Stimulated activated CD8-positive, alpha-beta memory T cell treated with anti-CD3 and anti-CD28 coated beads, Interleukin-7, amount 100 ng/mL, for 24 hours (primary cell): ENCODE measurements around the gene TBXT.
"Not testable (repeated sequence)": the region's sequence is repeated elsewhere in the genome, so short reads cannot be mapped to it uniquely, and the experiment has no call there.

ENCODE experiments used
- DNase-seq: peaks from one replicate; pipeline ENCODE4 v3.0.0-alpha.2; 2020; ENCODE audit warnings: low read depth

The TBXT gene

DNA sequence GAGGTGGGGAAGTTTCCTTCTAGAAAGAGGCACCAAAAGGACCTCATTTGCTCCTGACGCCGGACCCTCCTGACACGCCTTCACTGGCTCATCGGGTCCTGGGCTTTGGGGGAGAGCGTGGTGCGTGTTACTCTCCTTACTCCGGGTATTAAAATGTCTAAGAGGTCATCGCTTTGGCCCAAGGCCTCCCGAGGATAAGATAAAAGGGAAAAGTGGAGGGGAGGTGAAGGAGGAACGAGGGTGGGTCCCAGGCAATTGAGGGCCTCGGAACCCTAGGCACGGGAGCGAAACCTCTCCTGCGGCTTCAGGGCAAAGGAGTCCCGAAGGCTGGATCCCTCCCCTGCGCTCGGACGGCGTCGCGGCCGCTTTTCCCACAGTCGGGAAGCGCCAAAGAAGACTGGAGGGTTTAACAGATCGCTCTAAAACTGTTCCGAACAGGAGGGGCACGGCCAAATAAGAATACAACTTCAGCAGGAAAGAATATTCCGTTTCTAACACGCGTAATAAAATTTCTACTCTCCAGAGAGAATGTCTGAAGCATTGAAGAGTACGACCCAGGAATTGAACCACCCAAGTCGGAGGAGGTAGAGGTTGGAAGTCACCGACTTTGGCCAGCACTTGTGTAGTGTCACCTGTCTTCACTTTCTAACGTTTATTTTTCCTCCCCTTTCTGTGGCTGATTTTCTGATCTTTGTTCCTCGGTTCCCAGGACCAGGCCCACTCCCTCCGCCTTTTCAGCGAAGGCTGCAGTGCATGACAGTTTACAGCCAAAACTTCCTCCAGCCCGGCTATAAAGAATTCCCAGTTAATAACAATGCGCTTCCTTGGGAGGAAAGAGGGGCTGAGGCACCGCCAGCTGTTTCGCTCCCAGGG is 2.1 kb upstream of the TBXT start:
- DNase-seq, result no peak

- no peak for DNase-seq
These were observed 1.2 kb upstream of the TBXT start for GRCh38 chr6:166168616-166169548.

GRCh38 chr6:166167258-166167731 is 356 bp downstream of the TBXT start:
- DNase-seq, result no peak

- no peak for DNase-seq
These were observed 1.1 kb downstream of the TBXT start for GRCh38 chr6:166166314-166167257.

DNA sequence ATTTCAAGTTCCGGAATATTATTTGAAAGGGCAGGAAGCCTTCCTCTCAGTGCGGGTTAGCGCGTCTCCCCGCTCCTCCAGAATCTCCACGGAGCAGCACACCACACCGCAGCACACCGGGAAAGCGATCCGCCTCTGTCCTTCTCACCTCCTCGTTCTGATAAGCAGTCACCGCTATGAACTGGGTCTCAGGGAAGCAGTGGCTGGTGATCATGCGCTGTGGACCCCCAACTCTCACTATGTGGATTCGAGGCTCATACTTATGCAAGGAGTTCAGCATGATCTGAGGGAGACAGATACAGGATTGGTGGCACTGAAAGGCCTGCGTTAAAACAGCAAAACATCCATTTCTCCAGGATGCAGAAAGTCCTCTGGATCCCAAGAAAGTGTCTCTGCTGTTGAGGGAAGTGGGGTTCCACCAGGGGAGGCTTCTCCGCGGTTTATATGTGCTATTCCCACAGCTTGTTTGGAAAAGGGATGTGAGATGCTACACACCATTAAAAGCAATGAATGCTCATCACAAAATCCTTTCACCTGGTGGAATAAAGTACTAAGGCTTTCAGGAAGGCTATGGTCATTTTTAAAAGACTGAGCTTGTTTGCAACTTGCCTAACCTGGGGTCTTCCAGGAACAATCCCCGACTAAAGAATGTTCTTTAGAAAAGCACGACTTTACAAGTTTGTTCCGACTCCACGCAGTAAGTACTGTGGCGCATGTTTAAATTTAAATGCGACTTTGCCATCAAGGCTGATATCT is 1.9 kb downstream of the TBXT start:
- no peak for DNase-seq

DNA sequence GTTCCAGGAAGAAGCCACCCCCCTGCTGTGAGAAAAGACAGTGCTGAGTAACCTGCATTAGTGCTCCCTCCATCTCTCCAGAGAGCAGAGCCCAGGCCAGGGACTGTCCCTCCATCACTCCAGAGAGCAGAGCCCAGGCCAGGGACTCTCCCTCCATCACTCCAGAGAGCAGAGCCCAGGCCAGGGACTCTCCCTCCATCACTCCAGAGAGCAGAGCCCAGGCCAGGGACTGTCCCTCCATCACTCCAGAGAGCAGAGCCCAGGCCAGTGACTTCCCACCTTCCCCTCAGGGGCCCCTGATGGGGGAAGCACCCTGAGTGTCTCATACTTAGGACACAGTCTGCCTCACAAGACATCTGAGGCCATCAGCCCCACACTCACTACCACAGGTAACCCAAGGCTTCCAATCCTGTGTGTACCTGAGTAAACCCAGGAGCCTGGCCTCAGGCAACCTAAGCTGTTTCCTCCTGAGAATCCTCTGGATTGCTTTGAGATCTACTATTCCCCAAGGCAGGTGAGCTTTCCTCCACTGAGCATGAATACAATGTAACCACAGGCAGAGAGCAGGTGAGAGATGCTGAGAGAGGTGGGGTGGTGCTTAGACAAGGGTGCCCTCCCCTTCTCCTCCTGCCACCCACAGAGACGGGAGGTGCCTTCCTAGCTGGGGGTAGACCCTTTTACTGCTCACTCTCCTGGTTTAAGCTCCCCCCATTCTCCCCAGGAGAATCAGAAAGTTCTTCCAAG is 4.9 kb downstream of the TBXT start:
- no peak for DNase-seq

DNA sequence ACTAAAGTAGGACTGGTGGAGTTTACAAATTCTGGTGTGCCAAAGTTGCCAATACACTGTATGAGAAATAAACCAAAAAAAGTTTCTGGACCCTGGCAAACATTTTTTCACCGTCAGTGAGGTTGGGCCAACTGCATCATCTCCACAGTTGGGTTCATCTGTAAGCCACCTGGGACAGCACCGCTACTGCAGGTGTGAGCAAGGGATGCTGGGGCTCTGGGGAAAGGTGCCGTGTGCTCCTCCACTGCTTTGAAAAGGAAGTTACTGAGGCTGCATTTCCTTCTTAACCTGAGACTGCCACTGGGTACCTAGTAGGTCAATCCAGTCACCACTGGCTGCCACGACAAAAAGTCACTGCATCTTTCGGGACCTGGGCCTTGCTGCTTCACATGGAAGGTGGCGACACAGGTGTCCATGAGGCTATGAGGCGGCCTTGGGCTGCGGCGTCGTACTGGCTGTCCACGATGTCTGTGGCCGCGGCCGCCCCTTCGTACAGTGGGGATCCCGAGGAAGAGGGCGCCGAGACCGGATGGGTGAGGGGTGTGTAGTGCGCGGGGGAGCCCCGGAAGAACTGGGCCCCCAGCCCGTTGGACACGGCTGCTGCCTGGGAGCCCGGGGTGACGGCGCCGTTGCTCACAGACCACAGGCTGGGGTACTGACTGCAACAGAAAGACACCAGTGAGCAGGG is 9.6 kb downstream of the TBXT start:
- no peak for DNase-seq

DNA sequence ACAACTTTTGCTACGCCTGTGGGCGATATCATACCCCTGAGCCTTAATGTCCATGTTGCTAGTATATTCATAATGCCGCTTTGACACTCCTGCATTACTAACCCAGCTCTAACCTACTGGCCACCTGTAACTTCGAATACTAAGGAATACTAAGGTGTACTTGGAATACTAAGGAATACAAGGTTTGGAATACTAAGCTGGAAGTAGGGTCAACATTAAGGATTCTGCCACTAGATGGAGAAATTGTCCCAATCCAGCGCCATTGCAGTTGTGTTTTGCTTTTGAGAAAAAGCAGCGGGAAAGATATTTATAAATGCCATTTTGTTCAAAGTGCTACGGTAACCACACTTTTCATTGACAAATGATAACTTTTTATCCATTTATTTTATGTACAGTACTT is 10.7 kb downstream of the TBXT start:
- DNase-seq, result no peak

DNA sequence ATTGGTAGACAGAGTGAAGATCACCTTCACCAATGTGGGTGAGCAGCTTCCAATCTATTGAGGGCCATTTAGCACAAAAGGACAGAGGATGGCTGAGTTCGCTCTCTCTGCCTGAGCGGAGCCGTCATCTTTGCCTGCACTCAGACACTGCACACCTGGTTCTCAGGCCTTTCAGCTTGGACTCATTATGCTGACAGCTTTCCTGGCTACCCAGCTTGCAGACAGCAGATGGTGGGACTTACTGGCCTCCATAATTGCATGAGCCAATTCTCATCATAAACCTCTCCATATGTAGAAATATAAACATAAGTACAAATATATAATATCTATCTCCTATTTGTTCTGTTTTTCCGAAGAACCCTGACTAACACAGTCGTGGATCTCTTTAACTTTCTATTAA is 13.7 kb downstream of the TBXT start:
- no peak for DNase-seq

- no peak for DNase-seq
These were observed 15.0 kb downstream of the TBXT start for GRCh38 chr6:166152660-166153059.

GRCh38 chr6:166151798-166152197 is 15.9 kb downstream of the TBXT start:
- DNase-seq, result no peak

GRCh38 chr6:166145751-166146150 is 21.9 kb downstream of the TBXT start:
- no peak for DNase-seq

DNA sequence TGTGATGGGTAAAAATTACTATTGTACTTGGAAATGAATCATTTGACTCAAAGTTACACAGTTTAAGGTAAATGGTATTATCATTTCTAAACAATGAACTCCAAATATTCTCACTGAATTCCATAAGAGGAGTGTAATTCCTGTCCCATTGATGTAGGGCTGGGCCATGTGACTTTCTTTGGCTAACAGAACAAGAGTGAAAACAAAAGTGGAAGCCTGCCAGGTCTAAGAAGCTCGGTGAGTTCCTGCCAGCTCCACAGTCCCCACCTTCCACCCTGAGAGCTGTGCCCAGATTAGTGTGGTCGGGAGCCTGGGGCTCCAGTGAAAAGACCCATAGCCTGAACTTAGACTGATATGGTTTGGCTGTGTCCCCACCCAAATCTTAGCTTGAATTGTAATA is 24.6 kb downstream of the TBXT start:
- DNase-seq, result no peak

GRCh38 chr6:166127624-166128472 is 39.8 kb downstream of the TBXT start:
- no peak for DNase-seq

DNA sequence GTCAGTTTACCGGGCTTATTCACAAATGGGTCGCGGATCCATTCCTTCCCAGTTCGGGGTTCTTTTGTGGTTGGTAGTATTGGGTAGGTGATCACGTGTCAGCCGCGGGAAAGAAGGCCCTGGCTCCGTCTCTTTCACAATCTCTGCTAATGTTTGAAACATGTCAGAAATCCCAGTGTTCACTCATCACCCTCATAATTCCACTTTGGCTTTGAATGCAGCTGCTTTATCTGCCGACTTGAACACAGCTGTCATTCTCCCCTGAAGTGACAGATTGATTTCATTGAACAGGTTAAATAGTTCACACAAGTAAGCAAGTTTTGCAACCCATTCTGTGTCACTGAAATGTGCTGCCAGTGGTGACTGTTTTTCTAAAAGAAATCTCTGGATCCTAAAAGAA is 44.5 kb downstream of the TBXT start:
- DNase-seq, result not testable (repeated sequence)

- no peak for DNase-seq
These were observed 45.9 kb downstream of the TBXT start for GRCh38 chr6:166121726-166122125.

DNA sequence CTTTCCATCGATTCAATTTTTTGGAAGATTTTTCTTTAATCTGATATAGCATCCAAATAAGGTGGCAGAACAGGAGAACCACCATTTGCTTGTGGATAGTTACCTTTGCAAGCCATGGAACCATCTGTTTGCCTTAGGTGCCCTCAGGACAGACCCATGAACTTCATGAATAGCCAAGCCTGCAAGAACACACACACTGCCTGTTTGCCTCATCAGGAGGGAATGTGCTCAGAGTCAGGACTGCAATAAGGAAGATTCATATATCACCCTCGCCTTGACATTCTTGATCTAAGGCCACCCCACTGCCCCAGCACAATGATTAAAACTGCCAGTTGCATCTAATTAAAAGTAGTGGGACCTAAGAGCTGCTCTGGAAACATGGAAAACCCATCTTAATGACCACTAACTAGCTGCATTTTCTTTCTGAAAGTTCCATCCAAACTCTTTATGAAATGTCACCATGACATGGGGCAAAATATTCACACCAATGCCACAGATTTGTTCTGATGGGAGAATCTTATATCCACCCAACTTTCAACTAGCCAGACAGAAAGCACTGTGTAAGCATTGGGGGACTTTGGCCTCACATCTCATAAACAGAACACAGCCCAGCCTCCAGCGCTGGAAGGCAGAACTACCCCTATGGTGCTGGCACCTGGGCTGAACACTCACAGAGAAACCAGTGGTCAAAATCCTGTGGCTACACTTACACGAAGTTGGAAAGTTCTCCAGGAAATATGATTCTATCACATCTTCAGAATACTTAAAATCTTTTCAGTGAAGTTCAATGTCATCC is 48.3 kb downstream of the TBXT start:
- DNase-seq, result no peak

GRCh38 chr6:166115609-166116008 is 52.0 kb downstream of the TBXT start:
- DNase-seq, result no peak
